SK-N-SH treated with all-trans-retinoic acid at 6 μM for 48 hours (cell line): Measurements from ENCODE around the gene MAP3K2.

ENCODE experiments used
- BACH2 ChIP-seq: fragments of 250-450 bp; sonication (Bioruptor Pico); IDR thresholded peaks from 2 replicates; pipeline ENCODE4 v1.9.0; 2021; ENCODE audit warnings: mild to moderate bottlenecking, borderline replicate concordance
- CSDC2 ChIP-seq: fragments of 250-450 bp; sonication (Bioruptor Pico); IDR thresholded peaks from 2 replicates; pipeline ENCODE4 v1.5.0; 2020; ENCODE audit warnings: mild to moderate bottlenecking, moderate library complexity
- GLIS3 ChIP-seq: fragments of 250-450 bp; sonication (Bioruptor Pico); IDR thresholded peaks from 2 replicates; pipeline ENCODE4 v1.5.0; 2020; ENCODE audit warnings: mild to moderate bottlenecking, moderate library complexity
- ISL1 ChIP-seq: fragments of 250-450 bp; sonication (Bioruptor Pico); IDR thresholded peaks from 2 replicates; pipeline ENCODE4 v2.1.2; 2022; ENCODE audit warnings: mild to moderate bottlenecking, moderate library complexity
- OSR1 ChIP-seq: fragments of 250-450 bp; sonication (Bioruptor Pico); IDR thresholded peaks from 2 replicates; pipeline ENCODE4 v1.8.0; 2022; ENCODE audit warnings: moderate library complexity, mild to moderate bottlenecking, inconsistent platforms
- PPARA ChIP-seq: fragments of 250-450 bp; sonication (Bioruptor Pico); IDR thresholded peaks from 2 replicates; pipeline ENCODE4 v1.5.0; 2020; ENCODE audit warnings: mild to moderate bottlenecking, borderline replicate concordance
- RARB ChIP-seq: fragments of 250-450 bp; sonication (Bioruptor Pico); IDR thresholded peaks from 2 replicates; pipeline ENCODE4 v1.8.0; 2021; ENCODE audit warnings: mild to moderate bottlenecking, moderate library complexity
- SNAI2 ChIP-seq: fragments of 250-450 bp; sonication (Bioruptor Pico); IDR thresholded peaks from 2 replicates; pipeline ENCODE4 v1.5.0; 2020; ENCODE audit warnings: mild to moderate bottlenecking, moderate library complexity
- TOX ChIP-seq: fragments of 250-450 bp; sonication (Bioruptor Pico); IDR thresholded peaks from 2 replicates; pipeline ENCODE4 v1.8.0; 2021; ENCODE audit warnings: mild to moderate bottlenecking, moderate library complexity, borderline replicate concordance
- ZC3H10 ChIP-seq: fragments of 250-450 bp; sonication (Bioruptor Pico); IDR thresholded peaks from 2 replicates; pipeline ENCODE4 v1.5.1; 2021; ENCODE audit warnings: mild to moderate bottlenecking, moderate library complexity
- ZFP3 ChIP-seq: fragments of 250-450 bp; sonication (Bioruptor Pico); IDR thresholded peaks from 2 replicates; pipeline ENCODE4 v1.5.0; 2020; ENCODE audit warnings: mild to moderate bottlenecking, moderate library complexity
- TF ChIP-seq, protein P1 (sequence below): fragments of 250-450 bp; sonication (Bioruptor Pico); IDR thresholded peaks from 2 replicates; pipeline ENCODE4 v1.5.1; 2021; ENCODE audit warnings: mild to moderate bottlenecking, moderate library complexity
- TF ChIP-seq, protein P2 (sequence below): fragments of 250-450 bp; sonication (Bioruptor Pico); IDR thresholded peaks from 2 replicates; pipeline ENCODE4 v1.8.0; 2020; ENCODE audit warnings: mild to moderate bottlenecking, moderate library complexity, borderline replicate concordance

DNA sequence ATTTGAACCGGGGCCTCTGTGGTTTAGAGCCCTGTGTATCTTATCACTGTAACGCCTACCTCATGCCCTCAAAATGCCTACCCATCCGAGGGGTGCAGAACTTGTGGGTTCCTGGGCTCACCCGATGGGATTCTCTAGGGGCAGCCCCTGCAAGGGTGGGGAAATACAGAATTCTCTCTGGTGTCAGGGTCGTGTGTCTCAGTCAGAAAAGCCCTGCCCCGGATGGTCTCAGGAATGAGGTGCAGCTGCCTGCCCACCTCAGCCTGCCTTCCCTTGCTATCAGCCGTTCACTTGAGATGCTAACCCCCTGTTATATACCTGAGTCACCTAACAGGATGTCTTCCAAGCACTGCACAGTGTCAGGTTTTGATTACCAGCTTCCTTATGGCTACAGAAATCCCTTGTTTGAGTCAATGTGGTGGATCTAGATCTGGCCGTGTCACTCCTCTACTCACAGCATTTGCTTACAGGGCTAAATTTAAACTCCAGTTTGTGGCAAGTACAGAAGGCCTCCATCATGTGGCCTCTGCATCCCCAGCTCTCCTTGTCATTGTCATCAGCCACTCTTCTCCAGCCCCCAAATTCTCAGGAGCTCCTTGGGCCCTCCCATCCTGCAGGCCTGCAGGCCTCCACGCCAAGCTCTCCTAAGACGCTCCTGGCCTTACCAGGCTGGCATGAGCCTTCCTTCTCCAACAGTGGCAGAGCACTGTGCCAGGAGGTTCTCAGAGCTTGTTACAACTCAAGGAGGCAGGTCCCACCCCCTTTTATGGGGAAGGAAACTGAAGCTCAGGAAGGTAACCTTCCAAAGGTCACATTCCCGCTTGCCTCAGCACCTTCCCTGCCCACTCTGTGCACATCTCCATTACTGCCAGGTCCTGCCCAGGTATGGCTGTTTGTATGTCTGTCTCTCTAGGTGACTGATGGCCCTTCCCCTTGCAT is 14.3 kb upstream of the MAP3K2 start:
- no peak for TF ChIP-seq CSDC2
- TF ChIP-seq, protein P1, sequence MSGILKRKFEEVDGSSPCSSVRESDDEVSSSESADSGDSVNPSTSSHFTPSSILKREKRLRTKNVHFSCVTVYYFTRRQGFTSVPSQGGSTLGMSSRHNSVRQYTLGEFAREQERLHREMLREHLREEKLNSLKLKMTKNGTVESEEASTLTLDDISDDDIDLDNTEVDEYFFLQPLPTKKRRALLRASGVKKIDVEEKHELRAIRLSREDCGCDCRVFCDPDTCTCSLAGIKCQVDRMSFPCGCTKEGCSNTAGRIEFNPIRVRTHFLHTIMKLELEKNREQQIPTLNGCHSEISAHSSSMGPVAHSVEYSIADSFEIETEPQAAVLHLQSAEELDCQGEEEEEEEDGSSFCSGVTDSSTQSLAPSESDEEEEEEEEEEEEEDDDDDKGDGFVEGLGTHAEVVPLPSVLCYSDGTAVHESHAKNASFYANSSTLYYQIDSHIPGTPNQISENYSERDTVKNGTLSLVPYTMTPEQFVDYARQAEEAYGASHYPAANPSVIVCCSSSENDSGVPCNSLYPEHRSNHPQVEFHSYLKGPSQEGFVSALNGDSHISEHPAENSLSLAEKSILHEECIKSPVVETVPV, result no peak
- TF ChIP-seq OSR1 (CRISPR knock-in tag), result no peak
- no peak for TF ChIP-seq SNAI2 (CRISPR knock-in tag)
- TF ChIP-seq, protein P2, sequence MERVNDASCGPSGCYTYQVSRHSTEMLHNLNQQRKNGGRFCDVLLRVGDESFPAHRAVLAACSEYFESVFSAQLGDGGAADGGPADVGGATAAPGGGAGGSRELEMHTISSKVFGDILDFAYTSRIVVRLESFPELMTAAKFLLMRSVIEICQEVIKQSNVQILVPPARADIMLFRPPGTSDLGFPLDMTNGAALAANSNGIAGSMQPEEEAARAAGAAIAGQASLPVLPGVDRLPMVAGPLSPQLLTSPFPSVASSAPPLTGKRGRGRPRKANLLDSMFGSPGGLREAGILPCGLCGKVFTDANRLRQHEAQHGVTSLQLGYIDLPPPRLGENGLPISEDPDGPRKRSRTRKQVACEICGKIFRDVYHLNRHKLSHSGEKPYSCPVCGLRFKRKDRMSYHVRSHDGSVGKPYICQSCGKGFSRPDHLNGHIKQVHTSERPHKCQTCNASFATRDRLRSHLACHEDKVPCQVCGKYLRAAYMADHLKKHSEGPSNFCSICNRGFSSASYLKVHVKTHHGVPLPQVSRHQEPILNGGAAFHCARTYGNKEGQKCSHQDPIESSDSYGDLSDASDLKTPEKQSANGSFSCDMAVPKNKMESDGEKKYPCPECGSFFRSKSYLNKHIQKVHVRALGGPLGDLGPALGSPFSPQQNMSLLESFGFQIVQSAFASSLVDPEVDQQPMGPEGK (CRISPR knock-in tag), result no peak
- no peak for TF ChIP-seq ISL1
- TF ChIP-seq GLIS3, result no peak
- TF ChIP-seq RARB (CRISPR knock-in tag), result no peak
- TF ChIP-seq ZC3H10 (CRISPR knock-in tag), result no peak
- no peak for TF ChIP-seq ZFP3 (CRISPR knock-in tag)
- TF ChIP-seq PPARA (CRISPR knock-in tag), result no peak
- TF ChIP-seq BACH2 (CRISPR knock-in tag), result no peak
- no peak for TF ChIP-seq TOX (CRISPR knock-in tag)
